WTC11 (cell line): ENCODE data around the gene ANKRD1. TPM values are rescaled to one million over a fixed set of nuclear protein-coding genes. Genes with fewer than 3 reads are reported as not detected.

Source experiments
- ATAC-seq: fragments of 200-7000 bp; cut with Tn5 transposase; 2 replicates; pipeline ENCODE4 v1.10.0; 2021; ENCODE audit warnings: mild to moderate bottlenecking, moderate library complexity
- CTCF ChIA-PET: fragments of 300-600 bp; sonication (Branson Sonifier 250); formaldehyde crosslinking; loops from one replicate; lab custom pipeline; 2021; ENCODE audit warnings: antibody characterized with exemption; lab: Charles Lee
- POLR2A ChIA-PET: fragments of 350-600 bp; sonication (Branson Sonifier 250); formaldehyde crosslinking; loops from one replicate; lab custom pipeline; 2021; ENCODE audit warnings: antibody characterized with exemption; lab: Charles Lee
- DNase-seq: peaks from one replicate; pipeline ENCODE4 v3.0.0; 2021; ENCODE audit warnings: low spot score
- H3K27ac Mint-ChIP-seq: 2 replicates; pipeline ENCODE4 v1.8.0; 2021; ENCODE audit warnings: mixed read lengths
- H3K27me3 Mint-ChIP-seq: 2 replicates; pipeline ENCODE4 v1.8.0; 2021; ENCODE audit warnings: low read depth, mild to moderate bottlenecking, moderate library complexity, mixed read lengths
- H3K36me3 Mint-ChIP-seq: 2 replicates; pipeline ENCODE4 v1.8.0; 2021; ENCODE audit warnings: mixed read lengths
- H3K4me1 Mint-ChIP-seq: 2 replicates; pipeline ENCODE4 v1.8.0; 2022; ENCODE audit warnings: mixed read lengths
- H3K4me3 Mint-ChIP-seq: 2 replicates; pipeline ENCODE4 v1.8.0; 2021; ENCODE audit warnings: mild to moderate bottlenecking, moderate library complexity, mixed read lengths
- H3K9me3 Mint-ChIP-seq: 2 replicates; pipeline ENCODE4 v1.8.0; 2021; ENCODE audit warnings: mixed read lengths
- CBFB ChIP-seq: sonication (generic); formaldehyde crosslinking; IDR thresholded peaks from 2 replicates; pipeline ENCODE4 v1.8.1; 2022; ENCODE audit warnings: mild to moderate bottlenecking, low read depth, missing genetic modification reagents
- CREM ChIP-seq: sonication (generic); formaldehyde crosslinking; IDR thresholded peaks from 2 replicates; pipeline ENCODE4 v1.8.1; 2022; ENCODE audit warnings: mild to moderate bottlenecking, missing genetic modification reagents, moderate library complexity
- ERG ChIP-seq: fragments of 250-450 bp; sonication (Bioruptor Pico); IDR thresholded peaks from 2 replicates; pipeline ENCODE4 v1.8.0; 2021; ENCODE audit warnings: mild to moderate bottlenecking
- FOXJ3 ChIP-seq: sonication (generic); formaldehyde crosslinking; IDR thresholded peaks from 2 replicates; pipeline ENCODE4 v1.9.0; 2021; ENCODE audit warnings: missing genetic modification reagents, mild to moderate bottlenecking, borderline replicate concordance
- FOXK1 ChIP-seq: sonication (generic); formaldehyde crosslinking; IDR thresholded peaks from 2 replicates; pipeline ENCODE4 v1.8.0; 2022; ENCODE audit warnings: mild to moderate bottlenecking, moderate library complexity, missing genetic modification reagents
- IRF2 ChIP-seq: sonication (generic); formaldehyde crosslinking; IDR thresholded peaks from 2 replicates; pipeline ENCODE4 v1.8.0; 2022; ENCODE audit warnings: low read depth, missing genetic modification reagents, borderline replicate concordance
- JAZF1 ChIP-seq: fragments of 250-450 bp; sonication (Bioruptor Pico); IDR thresholded peaks from 2 replicates; pipeline ENCODE4 v1.9.0; 2021; ENCODE audit warnings: moderate library complexity, mild to moderate bottlenecking, inconsistent platforms
- KAT7 ChIP-seq: sonication (generic); formaldehyde crosslinking; IDR thresholded peaks from 2 replicates; pipeline ENCODE4 v1.8.1; 2023; ENCODE audit warnings: missing genetic modification reagents, mild to moderate bottlenecking, borderline replicate concordance
- MLX ChIP-seq: sonication (generic); formaldehyde crosslinking; IDR thresholded peaks from 2 replicates; pipeline ENCODE4 v1.8.1; 2023; ENCODE audit warnings: mild to moderate bottlenecking, missing genetic modification reagents, moderate library complexity
- MXD4 ChIP-seq: fragments of 250-450 bp; sonication (Bioruptor Pico); IDR thresholded peaks from 2 replicates; pipeline ENCODE4 v1.8.0; 2021; ENCODE audit warnings: mild to moderate bottlenecking, moderate library complexity, borderline replicate concordance
- MYBL2 ChIP-seq: sonication (generic); formaldehyde crosslinking; IDR thresholded peaks from 2 replicates; pipeline ENCODE4 v1.8.1; 2023; ENCODE audit warnings: mild to moderate bottlenecking, moderate library complexity, missing genetic modification reagents
- NFATC4 ChIP-seq: fragments of 250-450 bp; sonication (Bioruptor Pico); IDR thresholded peaks from 2 replicates; pipeline ENCODE4 v1.9.0; 2021; ENCODE audit warnings: mild to moderate bottlenecking
- NFE2L1 ChIP-seq: sonication (generic); formaldehyde crosslinking; IDR thresholded peaks from 2 replicates; pipeline ENCODE4 v1.8.1; 2023; ENCODE audit warnings: missing genetic modification reagents
- RELA ChIP-seq: sonication (generic); formaldehyde crosslinking; IDR thresholded peaks from 2 replicates; pipeline ENCODE4 v1.8.1; 2022; ENCODE audit warnings: missing genetic modification reagents, mild to moderate bottlenecking, borderline replicate concordance
- SP1 ChIP-seq: sonication (generic); formaldehyde crosslinking; conservative IDR thresholded peaks from 2 replicates; pipeline ENCODE4 v1.8.1; 2022; ENCODE audit warnings: missing genetic modification reagents
- TCF7 ChIP-seq: sonication (generic); formaldehyde crosslinking; IDR thresholded peaks from 2 replicates; pipeline ENCODE4 v1.8.0; 2022; ENCODE audit warnings: mild to moderate bottlenecking, low read depth, missing genetic modification reagents, moderate library complexity
- TEAD4 ChIP-seq: sonication (generic); formaldehyde crosslinking; IDR thresholded peaks from 2 replicates; pipeline ENCODE4 v1.8.0; 2022; ENCODE audit warnings: mild to moderate bottlenecking, missing genetic modification reagents
- USF1 ChIP-seq: sonication (generic); formaldehyde crosslinking; IDR thresholded peaks from 2 replicates; pipeline ENCODE4 v1.8.0; 2022; ENCODE audit warnings: mild to moderate bottlenecking, missing genetic modification reagents
- USF2 ChIP-seq: sonication (generic); formaldehyde crosslinking; IDR thresholded peaks from 2 replicates; pipeline ENCODE4 v1.8.1; 2023; ENCODE audit warnings: mild to moderate bottlenecking, missing genetic modification reagents, moderate library complexity
- ZNF263 ChIP-seq: sonication (generic); formaldehyde crosslinking; IDR thresholded peaks from 2 replicates; pipeline ENCODE4 v1.8.1; 2022; ENCODE audit warnings: low read depth, mild to moderate bottlenecking, moderate library complexity, missing genetic modification reagents
- ZNF396 ChIP-seq: fragments of 250-450 bp; sonication (Bioruptor Pico); IDR thresholded peaks from 2 replicates; pipeline ENCODE4 v1.8.0; 2021; ENCODE audit warnings: mild to moderate bottlenecking, moderate library complexity, borderline replicate concordance
- ZNF423 ChIP-seq: fragments of 250-450 bp; sonication (Bioruptor Pico); IDR thresholded peaks from 2 replicates; pipeline ENCODE4 v2.1.2; 2022; ENCODE audit warnings: mild to moderate bottlenecking, moderate library complexity
- total RNA-seq: library from RNA; stranded (reverse); gene quantifications from 3 replicates; pipeline ENCODE4 v1.2.3, GENCODE V29; 2021
- TF ChIP-seq, protein P1 (sequence below): sonication (generic); formaldehyde crosslinking; IDR thresholded peaks from 2 replicates; pipeline ENCODE4 v1.8.1; 2022; ENCODE audit warnings: mild to moderate bottlenecking, moderate library complexity, missing genetic modification reagents
- TF ChIP-seq, protein P2 (sequence below): sonication (generic); formaldehyde crosslinking; conservative IDR thresholded peaks from 2 replicates; pipeline ENCODE4 v1.8.1; 2022; ENCODE audit warnings: mild to moderate bottlenecking, missing genetic modification reagents
- TF ChIP-seq, protein P3 (sequence below): sonication (generic); formaldehyde crosslinking; IDR thresholded peaks from 2 replicates; pipeline ENCODE4 v1.8.0; 2022; ENCODE audit warnings: mild to moderate bottlenecking, missing genetic modification reagents
- TF ChIP-seq, protein P4 (sequence below): sonication (generic); formaldehyde crosslinking; IDR thresholded peaks from 2 replicates; pipeline ENCODE4 v1.8.1; 2022; ENCODE audit warnings: low read depth, missing genetic modification reagents, borderline replicate concordance

ANKRD1 gene
- total RNA-seq, 1 experiment from 2014 or later, result not detected

- no peak overlapping the region for H3K27ac Mint-ChIP-seq
- no peaks in the 10 kb centered on the region for H3K4me1 Mint-ChIP-seq
- H3K27me3 Mint-ChIP-seq, result peaks cover 92% of the 10 kb centered on the region
These were observed 24.7 kb upstream of the ANKRD1 start for GRCh38 chr10:90945491-90946070.

DNA sequence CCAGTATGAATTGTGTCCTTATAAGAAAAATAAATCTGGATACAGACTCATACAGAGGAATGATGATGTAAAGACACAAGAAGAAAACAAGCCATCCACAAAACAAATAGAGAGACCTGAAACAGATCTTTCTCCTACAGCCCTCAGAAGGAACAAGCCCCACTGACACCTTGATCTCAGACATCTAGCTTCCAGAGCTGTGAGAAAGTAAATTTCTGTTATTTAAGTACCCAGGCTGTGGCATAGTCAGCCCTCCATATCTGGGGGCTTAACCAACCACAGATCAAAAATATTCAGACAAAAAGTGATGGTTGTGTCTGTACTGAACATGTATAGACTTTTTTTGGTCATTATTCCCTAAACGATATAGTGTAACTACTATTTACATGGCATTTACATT lies 23.9 kb upstream of the ANKRD1 start:
- Mint-ChIP-seq H3K27me3 (peaks cover 94% of the 10 kb centered on the region), H3K36me3 (no peaks in the 10 kb centered on the region), H3K4me3 (no peak overlapping the region)
- DNase-seq, result no peak
- no peak for TF ChIP-seq TCF7 (CRISPR knock-in tag)
- TF ChIP-seq USF1 (CRISPR knock-in tag), result no peak
- no peak for TF ChIP-seq SP1 (CRISPR knock-in tag)
- TF ChIP-seq, protein P1, sequence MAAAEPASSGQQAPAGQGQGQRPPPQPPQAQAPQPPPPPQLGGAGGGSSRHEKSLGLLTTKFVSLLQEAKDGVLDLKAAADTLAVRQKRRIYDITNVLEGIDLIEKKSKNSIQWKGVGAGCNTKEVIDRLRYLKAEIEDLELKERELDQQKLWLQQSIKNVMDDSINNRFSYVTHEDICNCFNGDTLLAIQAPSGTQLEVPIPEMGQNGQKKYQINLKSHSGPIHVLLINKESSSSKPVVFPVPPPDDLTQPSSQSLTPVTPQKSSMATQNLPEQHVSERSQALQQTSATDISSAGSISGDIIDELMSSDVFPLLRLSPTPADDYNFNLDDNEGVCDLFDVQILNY (CRISPR knock-in tag), result no peak
- no peak for TF ChIP-seq IRF2 (CRISPR knock-in tag)
- no peak for TF ChIP-seq JAZF1 (CRISPR knock-in tag)
- TF ChIP-seq, protein P2, sequence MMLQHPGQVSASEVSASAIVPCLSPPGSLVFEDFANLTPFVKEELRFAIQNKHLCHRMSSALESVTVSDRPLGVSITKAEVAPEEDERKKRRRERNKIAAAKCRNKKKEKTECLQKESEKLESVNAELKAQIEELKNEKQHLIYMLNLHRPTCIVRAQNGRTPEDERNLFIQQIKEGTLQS (CRISPR knock-in tag), result no peak
- no peak for TF ChIP-seq ZNF263
- TF ChIP-seq FOXK1 (CRISPR knock-in tag), result no peak
- TF ChIP-seq, protein P3, sequence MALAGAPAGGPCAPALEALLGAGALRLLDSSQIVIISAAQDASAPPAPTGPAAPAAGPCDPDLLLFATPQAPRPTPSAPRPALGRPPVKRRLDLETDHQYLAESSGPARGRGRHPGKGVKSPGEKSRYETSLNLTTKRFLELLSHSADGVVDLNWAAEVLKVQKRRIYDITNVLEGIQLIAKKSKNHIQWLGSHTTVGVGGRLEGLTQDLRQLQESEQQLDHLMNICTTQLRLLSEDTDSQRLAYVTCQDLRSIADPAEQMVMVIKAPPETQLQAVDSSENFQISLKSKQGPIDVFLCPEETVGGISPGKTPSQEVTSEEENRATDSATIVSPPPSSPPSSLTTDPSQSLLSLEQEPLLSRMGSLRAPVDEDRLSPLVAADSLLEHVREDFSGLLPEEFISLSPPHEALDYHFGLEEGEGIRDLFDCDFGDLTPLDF (CRISPR knock-in tag), result no peak
- TF ChIP-seq, protein P4, sequence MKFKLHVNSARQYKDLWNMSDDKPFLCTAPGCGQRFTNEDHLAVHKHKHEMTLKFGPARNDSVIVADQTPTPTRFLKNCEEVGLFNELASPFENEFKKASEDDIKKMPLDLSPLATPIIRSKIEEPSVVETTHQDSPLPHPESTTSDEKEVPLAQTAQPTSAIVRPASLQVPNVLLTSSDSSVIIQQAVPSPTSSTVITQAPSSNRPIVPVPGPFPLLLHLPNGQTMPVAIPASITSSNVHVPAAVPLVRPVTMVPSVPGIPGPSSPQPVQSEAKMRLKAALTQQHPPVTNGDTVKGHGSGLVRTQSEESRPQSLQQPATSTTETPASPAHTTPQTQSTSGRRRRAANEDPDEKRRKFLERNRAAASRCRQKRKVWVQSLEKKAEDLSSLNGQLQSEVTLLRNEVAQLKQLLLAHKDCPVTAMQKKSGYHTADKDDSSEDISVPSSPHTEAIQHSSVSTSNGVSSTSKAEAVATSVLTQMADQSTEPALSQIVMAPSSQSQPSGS (CRISPR knock-in tag), result no peak
- no peak for TF ChIP-seq CREM
- TF ChIP-seq RELA (CRISPR knock-in tag), result no peak
- TF ChIP-seq, all 79 proteins: peak for 0
- CTCF ChIA-PET, result interaction anchor here (0.6 kb wide), 1 partner anchor 79 kb away, joined by 3 read pairs; no protein-coding TSS in a partner anchor
- Mint-ChIP-seq H3K27ac (no peak overlapping the region), H3K9me3 (no peaks in the 10 kb centered on the region), H3K4me1 (no peaks in the 10 kb centered on the region)
- ATAC-seq, result no peak
- POLR2A ChIA-PET, result no interaction called here

More at GRCh38 chr10:90945491-90946070, 24.7 kb upstream of the ANKRD1 start:
- ChIA-PET CTCF (no interaction called here), POLR2A (no interaction called here)
- ATAC-seq (no peak), DNase-seq (no peak)
- Mint-ChIP-seq H3K9me3 (no peaks in the 10 kb centered on the region), H3K4me3 (no peak overlapping the region), H3K36me3 (no peaks in the 10 kb centered on the region)
- TF ChIP-seq NFATC4 (CRISPR knock-in tag) (no peak), ERG (CRISPR knock-in tag) (no peak), MYBL2 (CRISPR knock-in tag) (no peak), MLX (CRISPR knock-in tag) (no peak), TCF7 (CRISPR knock-in tag) (no peak), NFE2L1 (CRISPR knock-in tag) (no peak), TEAD4 (CRISPR knock-in tag) (no peak), USF2 (CRISPR knock-in tag) (no peak), ZNF423 (CRISPR knock-in tag) (no peak), CBFB (CRISPR knock-in tag) (no peak), ZNF396 (no peak), KAT7 (CRISPR knock-in tag) (no peak), FOXJ3 (CRISPR knock-in tag) (no peak), IRF2 (CRISPR knock-in tag) (no peak), MXD4 (CRISPR knock-in tag) (no peak)
- TF ChIP-seq, protein P4 (CRISPR knock-in tag), result no peak
